HFFc6 (cell line): ENCODE results near the gene CMIP. TPM values are rescaled to one million over a fixed set of nuclear protein-coding genes. Genes with fewer than 3 reads are reported as not detected.

Experiments
- DNase-seq: peaks from one replicate; pipeline ENCODE4 v3.0.0-alpha.2; 2018
- H3K27ac Mint-ChIP-seq: 2 replicates; pipeline ENCODE4 v1.8.0; 2020; ENCODE audit warnings: mild to moderate bottlenecking, mixed read lengths
- H3K27me3 Mint-ChIP-seq: 2 replicates; pipeline ENCODE4 v1.8.0; 2021; ENCODE audit warnings: mild to moderate bottlenecking, moderate library complexity, mixed read lengths; ENCODE audit not compliant: insufficient read depth
- H3K36me3 Mint-ChIP-seq: 2 replicates; pipeline ENCODE4 v1.8.0; 2021; ENCODE audit warnings: low read depth, mixed read lengths
- H3K4me1 Mint-ChIP-seq: 2 replicates; pipeline ENCODE4 v1.8.0; 2020; ENCODE audit warnings: low read depth, mixed read lengths
- H3K4me3 Mint-ChIP-seq: 2 replicates; pipeline ENCODE4 v1.8.0; 2020; ENCODE audit warnings: mild to moderate bottlenecking, moderate library complexity, mixed read lengths
- H3K9me3 Mint-ChIP-seq: 2 replicates; pipeline ENCODE4 v1.8.0; 2020; ENCODE audit warnings: mild to moderate bottlenecking, mixed read lengths
- CTCF ChIP-seq: fragments of 200-600 bp; sonication (generic); IDR thresholded peaks from 2 replicates; pipeline ENCODE4 v1.5.0; 2021; ENCODE audit warnings: antibody characterized with exemption, mild to moderate bottlenecking
- total RNA-seq, 6 experiments: library from RNA; stranded (reverse); fragmentation: NEBNext Ultra II Directional; extraction: Animal tissue kit (Norgen Biotek cat#: 25700); gene quantifications; 2 replicates in 1 of 6; 3 replicates in 5 of 6; pipeline ENCODE4 v1.2.3, GENCODE V29; 2021

The CMIP gene
- total RNA-seq, 6 experiments from 2014 or later = 35.9 to 48.0 (median 43.5) TPM

- Mint-ChIP-seq H3K4me1 (peaks cover 22% of the 10 kb centered on the region), H3K4me3 (no peak overlapping the region), H3K9me3 (no peaks in the 10 kb centered on the region), H3K36me3 (peaks cover 20% of the 10 kb centered on the region), H3K27me3 (peaks cover 7% of the 10 kb centered on the region), H3K27ac (no peak overlapping the region)
- DNase-seq = no peak
- TF ChIP-seq CTCF = no peak
Observed at GRCh38 chr16:81709016-81709900, 264.6 kb downstream of the CMIP start.

GRCh38 chr16:81710044-81710443, 265.4 kb downstream of the CMIP start:
- Mint-ChIP-seq H3K9me3 (no peaks in the 10 kb centered on the region), H3K27me3 (peaks cover 11% of the 10 kb centered on the region)

GRCh38 chr16:81710596-81710995, 266.0 kb downstream of the CMIP start:
- TF ChIP-seq CTCF = no peak
- H3K4me1 Mint-ChIP-seq = peaks cover 22% of the 10 kb centered on the region
- no peaks in the 10 kb centered on the region for H3K9me3 Mint-ChIP-seq
- H3K27ac Mint-ChIP-seq = no peak overlapping the region
- peaks cover 11% of the 10 kb centered on the region for H3K27me3 Mint-ChIP-seq
- DNase-seq = no peak
- H3K36me3 Mint-ChIP-seq = peaks cover 20% of the 10 kb centered on the region
- H3K4me3 Mint-ChIP-seq = no peak overlapping the region

More at GRCh38 chr16:81710044-81710443, 265.4 kb downstream of the CMIP start:
- H3K4me1 Mint-ChIP-seq = peaks cover 22% of the 10 kb centered on the region
- no peak overlapping the region for H3K27ac Mint-ChIP-seq
- TF ChIP-seq CTCF = no peak
- no peak for DNase-seq
- no peak overlapping the region for H3K4me3 Mint-ChIP-seq
- H3K36me3 Mint-ChIP-seq = peaks cover 20% of the 10 kb centered on the region

- Mint-ChIP-seq H3K9me3 (no peaks in the 10 kb centered on the region), H3K4me3 (peak overlapping the region; percentile 42; the same call in 1 of the 2 replicates), H3K36me3 (peaks cover 18% of the 10 kb centered on the region), H3K27me3 (peaks cover 11% of the 10 kb centered on the region), H3K4me1 (peaks cover 21% of the 10 kb centered on the region), H3K27ac (peak overlapping the region; percentile 82)
- DNase-seq = peak; percentile 89
- no peak for TF ChIP-seq CTCF
Observed at GRCh38 chr16:81711657-81712319, 267.2 kb downstream of the CMIP start.

GRCh38 chr16:81712681-81713080, 268.1 kb downstream of the CMIP start:
- no peak for TF ChIP-seq CTCF
- Mint-ChIP-seq H3K36me3 (peaks cover 9% of the 10 kb centered on the region; the same call in 1 of the 2 replicates), H3K27me3 (peaks cover 12% of the 10 kb centered on the region), H3K27ac (no peak overlapping the region), H3K9me3 (no peaks in the 10 kb centered on the region), H3K4me3 (no peak overlapping the region), H3K4me1 (peaks cover 13% of the 10 kb centered on the region)
- no peak for DNase-seq
